GM20431 (cell line): ENCODE results near the gene GAS6.

Experiments used
- in situ Hi-C: fragments of 300-500 bp; cut with MseI, MboI; formaldehyde crosslinking; loops from one replicate; pipeline ENCODE4 v1.15.0; 2020; ENCODE audit warnings: low sequenced_read_pairs; ENCODE audit not compliant: unreplicated experiment

Gene GAS6

DNA sequence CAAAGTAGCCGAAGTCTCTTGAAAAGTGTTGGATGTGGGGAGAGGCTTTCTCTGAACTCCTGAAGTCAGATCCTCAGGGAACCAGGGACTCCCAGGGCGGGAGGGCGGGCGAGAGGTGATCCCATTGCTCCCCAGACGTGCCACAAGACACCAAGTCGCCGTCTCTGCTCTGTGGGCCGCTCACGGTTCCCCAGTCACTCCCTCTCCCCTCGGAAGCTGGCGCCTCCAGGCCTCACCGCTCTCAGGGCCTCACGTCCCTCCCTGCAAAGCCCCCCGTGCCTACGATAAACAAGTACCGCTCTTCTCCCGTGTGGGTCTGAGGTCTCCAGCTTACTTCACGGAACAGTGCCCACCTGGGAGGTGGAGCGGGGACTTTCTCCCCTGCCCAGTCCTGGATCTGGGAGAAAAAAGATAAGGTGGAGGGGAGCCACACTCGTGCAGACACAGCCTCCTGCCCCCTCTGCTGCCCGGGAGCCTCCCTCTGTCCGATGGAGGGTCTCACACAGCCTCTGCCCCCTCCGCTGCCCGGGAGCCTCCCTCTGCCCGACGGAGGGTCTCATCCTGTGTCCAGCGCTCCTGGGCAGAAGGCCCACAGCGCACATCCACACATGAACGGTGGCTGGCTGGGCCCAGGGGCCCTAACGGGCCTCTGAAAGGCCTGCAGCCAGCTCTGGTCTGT lies 50.7 kb downstream of the GAS6 start:
- in situ Hi-C loops: no loop called here

DNA sequence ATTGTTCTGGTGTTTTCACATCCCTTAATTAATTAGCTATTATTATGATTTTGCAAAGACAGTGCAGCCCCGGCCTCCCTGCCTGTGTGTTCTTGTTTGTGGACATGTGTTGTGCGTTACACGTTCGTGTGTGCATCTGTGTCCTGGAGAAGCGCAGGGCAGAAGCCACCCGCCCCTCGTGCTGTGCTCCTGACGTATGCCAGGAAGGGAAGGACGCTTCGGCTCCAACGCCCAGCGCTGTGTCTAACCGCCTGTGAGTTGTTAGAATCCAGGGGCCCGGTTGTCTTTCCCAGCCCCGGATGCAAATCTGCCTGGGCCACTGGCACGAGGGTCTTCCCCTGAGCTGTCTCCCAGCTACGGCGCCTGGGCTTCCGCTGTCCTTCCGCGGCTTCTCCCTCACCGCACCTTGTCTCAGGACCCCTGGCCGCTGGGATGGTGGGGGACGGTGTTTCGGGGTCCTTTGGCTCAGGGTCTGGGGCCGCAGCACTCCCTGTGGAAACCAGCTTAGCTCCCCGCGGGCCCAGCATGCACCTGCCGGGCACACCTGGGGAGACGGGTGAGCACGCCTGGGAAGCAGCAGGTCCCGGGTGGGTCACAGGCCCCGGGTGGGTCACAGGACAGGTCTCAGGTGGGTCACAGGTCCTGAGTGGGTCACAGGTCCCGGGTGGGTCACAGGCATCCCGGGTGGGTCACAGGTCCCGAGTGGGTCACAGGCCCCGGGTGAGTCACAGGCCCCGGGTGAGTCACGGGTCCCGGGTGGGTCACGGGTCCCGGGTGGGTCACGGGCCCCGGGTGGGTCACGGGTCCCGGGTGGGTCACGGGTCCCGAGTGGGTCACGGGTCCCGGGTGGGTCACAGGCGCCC lies 51.5 kb downstream of the GAS6 start:
- in situ Hi-C loops: no loop called here

DNA sequence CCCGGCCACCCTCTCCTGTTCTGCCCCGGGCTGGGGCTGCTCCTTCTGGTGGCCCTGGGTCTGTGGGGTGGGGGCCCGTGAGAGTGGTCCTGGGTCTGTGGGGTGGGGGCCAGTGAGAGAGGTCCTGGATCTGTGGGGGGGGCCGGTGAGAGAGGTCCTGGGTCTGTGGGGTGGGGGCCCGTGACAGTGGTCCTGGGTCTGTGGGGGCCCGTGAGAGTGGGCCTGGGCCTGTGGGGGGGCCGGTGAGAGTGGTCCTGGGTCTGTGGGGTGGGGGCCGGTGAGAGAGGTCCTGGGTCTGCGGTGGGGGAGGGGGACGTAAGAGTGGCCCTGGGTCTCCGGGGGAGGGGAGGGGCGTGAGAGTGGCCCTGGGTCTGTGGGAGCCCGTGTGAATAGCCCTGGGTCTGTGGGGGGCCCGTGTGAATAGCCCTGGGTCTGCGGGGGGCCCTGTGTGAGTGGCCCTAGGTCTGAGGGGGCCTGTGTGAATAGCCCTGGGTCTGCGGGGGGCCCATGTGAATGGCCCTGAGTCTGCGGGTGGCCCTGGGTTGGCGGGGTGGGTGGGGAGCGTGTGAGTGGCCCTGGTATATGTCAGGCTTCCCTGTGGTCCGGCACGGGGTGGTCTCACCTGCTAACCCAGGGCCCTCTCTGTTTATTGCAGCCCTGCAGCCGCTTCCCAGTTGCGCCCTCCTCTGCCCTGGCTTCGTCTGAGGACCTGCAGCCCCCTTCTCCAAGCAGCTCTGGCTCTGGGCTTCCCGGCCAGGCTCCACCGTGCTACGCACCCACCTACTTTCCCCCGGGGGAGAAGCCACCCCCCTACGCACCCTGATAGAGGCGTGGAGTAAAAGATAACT lies 52.6 kb downstream of the GAS6 start:
- in situ Hi-C loops: no loop called here

DNA sequence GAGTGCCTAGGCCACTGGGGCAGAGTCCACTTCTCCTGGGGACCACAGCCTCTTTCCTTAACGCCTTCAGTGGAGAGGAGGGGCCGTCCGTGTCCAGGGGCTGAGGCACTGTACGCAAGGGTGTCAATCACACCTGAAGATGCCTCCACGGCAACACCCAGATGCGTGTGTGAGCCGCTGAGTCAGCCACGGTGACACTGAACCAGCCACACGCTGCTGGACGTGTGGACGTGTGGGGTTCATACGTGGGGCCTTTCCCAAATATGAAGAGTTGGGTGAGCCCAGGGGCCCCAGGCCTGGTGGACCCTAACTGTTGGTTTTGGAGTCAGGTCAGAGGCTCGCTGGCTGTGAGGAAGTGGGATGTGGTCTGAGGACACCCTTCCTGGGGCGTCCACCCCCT lies 53.2 kb downstream of the GAS6 start:
- in situ Hi-C loops: no loop called here

GRCh38 chr13:113809934-113810333 lies 53.9 kb downstream of the GAS6 start:
- in situ Hi-C loops: no loop called here

- in situ Hi-C loops: no loop called here
These were observed 55.6 kb downstream of the GAS6 start for GRCh38 chr13:113808058-113808834.

- in situ Hi-C loops: no loop called here
These were observed 57.4 kb downstream of the GAS6 start for GRCh38 chr13:113806526-113806925.

- in situ Hi-C loops: no loop called here
These were observed 57.8 kb downstream of the GAS6 start for GRCh38 chr13:113806104-113806471.

DNA sequence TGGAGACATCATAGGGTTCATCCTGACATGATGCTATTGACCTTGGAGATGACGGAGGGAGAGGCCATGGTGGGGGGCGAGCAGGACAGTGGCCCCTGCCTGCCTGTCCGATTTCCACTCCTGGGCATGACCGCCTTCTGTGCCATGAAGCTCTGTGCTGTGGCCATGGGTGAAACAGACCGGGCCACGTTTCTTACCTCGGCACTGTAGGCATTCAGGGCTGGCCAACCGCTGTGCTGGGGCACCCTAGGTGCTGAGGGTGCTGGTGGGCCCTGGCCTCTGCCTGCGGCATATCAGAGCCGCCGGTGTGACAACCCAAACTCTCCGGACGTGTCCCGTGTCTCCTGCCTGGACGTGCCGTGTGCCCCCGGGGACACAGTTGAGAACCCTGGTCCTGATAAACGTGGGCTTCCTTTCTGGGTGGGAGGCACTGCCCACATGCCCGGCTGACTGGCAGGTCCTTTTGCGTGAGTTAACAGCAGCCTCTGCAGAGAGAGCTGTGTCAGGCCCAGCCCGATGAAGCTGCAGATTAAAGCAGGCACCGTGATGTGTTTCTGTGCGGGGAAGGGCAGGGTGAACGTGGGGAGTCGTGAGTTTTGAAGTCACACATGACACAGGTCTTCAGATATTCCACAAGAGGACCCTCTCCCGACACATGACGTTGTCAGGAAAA lies 58.3 kb downstream of the GAS6 start:
- in situ Hi-C loops: no loop called here

GRCh38 chr13:113804703-113805430 lies 59.0 kb downstream of the GAS6 start:
- in situ Hi-C loops: no loop called here

- in situ Hi-C loops: no loop called here
These were observed 59.7 kb downstream of the GAS6 start for GRCh38 chr13:113804017-113804702.

GRCh38 chr13:113803409-113804016 lies 60.4 kb downstream of the GAS6 start:
- in situ Hi-C loops: no loop called here

GRCh38 chr13:113802761-113803160 lies 61.1 kb downstream of the GAS6 start:
- in situ Hi-C loops: no loop called here

DNA sequence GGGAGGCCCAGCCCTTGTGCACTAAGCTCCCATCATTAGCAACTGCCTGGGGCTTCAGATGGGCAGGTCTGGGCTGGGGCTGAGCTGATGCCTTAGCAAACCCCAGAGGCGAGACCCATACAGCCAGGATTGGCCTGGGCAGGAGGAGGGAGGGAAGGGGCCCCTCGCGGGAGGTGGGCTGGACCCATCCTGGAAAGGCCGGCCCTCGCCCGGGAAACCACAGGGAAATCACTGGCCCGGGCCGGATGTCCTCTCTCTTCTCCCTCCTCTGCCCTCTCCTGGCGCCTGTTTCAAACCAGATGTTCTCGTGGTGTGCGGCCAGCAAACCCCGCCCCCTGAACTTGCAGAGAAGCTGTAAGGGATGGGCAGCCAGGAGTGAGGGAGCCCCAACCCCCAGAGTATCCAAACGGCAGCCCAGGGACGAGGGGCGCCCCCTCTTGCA lies 61.8 kb downstream of the GAS6 start:
- in situ Hi-C loops: no loop called here

GRCh38 chr13:113801289-113801961 lies 62.5 kb downstream of the GAS6 start:
- in situ Hi-C loops: no loop called here

- in situ Hi-C loops: no loop called here
These were observed 63.3 kb downstream of the GAS6 start for GRCh38 chr13:113800576-113800926.

GRCh38 chr13:113798200-113798811 lies 65.6 kb downstream of the GAS6 start:
- in situ Hi-C loops: no loop called here
